HEK293 (cell line): ENCODE data around the gene LAIR2.

Experiments
- BCL11A ChIP-seq: fragments of 450-650 bp; formaldehyde crosslinking; IDR thresholded peaks from 2 replicates; pipeline ENCODE4 v1.5.1; 2016; ENCODE audit warnings: low read depth, missing biosample characterization, missing genetic modification characterization
- GLIS2 ChIP-seq: fragments of 450-650 bp; formaldehyde crosslinking; IDR thresholded peaks from 2 replicates; pipeline ENCODE4 v1.5.1; 2016; ENCODE audit warnings: missing biosample characterization, missing genetic modification characterization
- HOXD13 ChIP-seq: sonication (generic); formaldehyde crosslinking; IDR thresholded peaks from 2 replicates; pipeline ENCODE4 v1.8.0; 2022; ENCODE audit warnings: missing genetic modification reagents, borderline replicate concordance
- KLF1 ChIP-seq: fragments of 450-650 bp; formaldehyde crosslinking; IDR thresholded peaks from 2 replicates; pipeline ENCODE4 v1.5.1; 2016; ENCODE audit warnings: missing biosample characterization, missing genetic modification characterization
- MZF1 ChIP-seq: fragments of 450-650 bp; formaldehyde crosslinking; IDR thresholded peaks from 2 replicates; pipeline ENCODE4 v1.5.1; 2017; ENCODE audit warnings: missing biosample characterization, missing genetic modification characterization, borderline replicate concordance
- SETDB1 ChIP-seq: IDR thresholded peaks from one replicate; pipeline ENCODE4 v1.6.1; 2017; ENCODE audit warnings: mild to moderate bottlenecking, low read length, moderate library complexity, mixed read lengths; ENCODE audit not compliant: insufficient read length
- ZNF777 ChIP-seq: fragments of 450-650 bp; formaldehyde crosslinking; IDR thresholded peaks from 2 replicates; pipeline ENCODE4 v1.5.1; 2017; ENCODE audit warnings: missing biosample characterization, missing genetic modification characterization, borderline replicate concordance
- TF ChIP-seq, protein P1 (sequence below): fragments of 450-650 bp; formaldehyde crosslinking; IDR thresholded peaks from 2 replicates; pipeline ENCODE4 v1.5.1; 2016; ENCODE audit warnings: missing biosample characterization, missing genetic modification characterization
- TF ChIP-seq, protein P2 (sequence below): fragments of 450-650 bp; formaldehyde crosslinking; IDR thresholded peaks from 2 replicates; pipeline ENCODE4 v1.5.1; 2017; ENCODE audit warnings: missing biosample characterization, missing genetic modification characterization

DNA sequence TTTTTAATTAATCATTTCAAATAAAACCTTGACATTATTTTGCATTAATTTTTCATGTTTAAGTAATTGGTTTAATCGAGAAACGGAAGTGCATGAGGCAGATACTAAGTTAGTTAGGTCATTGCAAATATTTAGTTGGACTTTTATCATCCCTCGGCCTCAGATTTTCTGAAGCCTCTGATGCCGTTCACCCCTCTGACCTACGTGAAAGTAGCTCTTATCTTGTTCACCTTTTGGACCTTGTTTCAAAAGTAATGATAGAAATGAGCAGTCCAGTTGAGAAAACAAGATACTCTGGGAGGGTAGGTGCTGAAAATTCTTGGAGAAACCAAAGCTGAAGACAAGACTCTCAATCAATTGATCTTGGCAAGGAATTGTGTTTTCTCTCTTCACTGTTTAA is 23.0 kb downstream of the LAIR2 start:
- no peak for TF ChIP-seq BCL11A (tag by site-specific recombination)
- TF ChIP-seq SETDB1 = no peak
- TF ChIP-seq, protein P1, sequence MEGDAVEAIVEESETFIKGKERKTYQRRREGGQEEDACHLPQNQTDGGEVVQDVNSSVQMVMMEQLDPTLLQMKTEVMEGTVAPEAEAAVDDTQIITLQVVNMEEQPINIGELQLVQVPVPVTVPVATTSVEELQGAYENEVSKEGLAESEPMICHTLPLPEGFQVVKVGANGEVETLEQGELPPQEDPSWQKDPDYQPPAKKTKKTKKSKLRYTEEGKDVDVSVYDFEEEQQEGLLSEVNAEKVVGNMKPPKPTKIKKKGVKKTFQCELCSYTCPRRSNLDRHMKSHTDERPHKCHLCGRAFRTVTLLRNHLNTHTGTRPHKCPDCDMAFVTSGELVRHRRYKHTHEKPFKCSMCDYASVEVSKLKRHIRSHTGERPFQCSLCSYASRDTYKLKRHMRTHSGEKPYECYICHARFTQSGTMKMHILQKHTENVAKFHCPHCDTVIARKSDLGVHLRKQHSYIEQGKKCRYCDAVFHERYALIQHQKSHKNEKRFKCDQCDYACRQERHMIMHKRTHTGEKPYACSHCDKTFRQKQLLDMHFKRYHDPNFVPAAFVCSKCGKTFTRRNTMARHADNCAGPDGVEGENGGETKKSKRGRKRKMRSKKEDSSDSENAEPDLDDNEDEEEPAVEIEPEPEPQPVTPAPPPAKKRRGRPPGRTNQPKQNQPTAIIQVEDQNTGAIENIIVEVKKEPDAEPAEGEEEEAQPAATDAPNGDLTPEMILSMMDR (tag by site-specific recombination) = no peak
- no peak for TF ChIP-seq GLIS2 (tag by site-specific recombination)
- TF ChIP-seq HOXD13 (CRISPR knock-in tag) = no peak
- no peak for TF ChIP-seq MZF1
- TF ChIP-seq KLF1 (tag by site-specific recombination) = no peak
- no peak for TF ChIP-seq ZNF777 (tag by site-specific recombination)
- TF ChIP-seq, protein P2, sequence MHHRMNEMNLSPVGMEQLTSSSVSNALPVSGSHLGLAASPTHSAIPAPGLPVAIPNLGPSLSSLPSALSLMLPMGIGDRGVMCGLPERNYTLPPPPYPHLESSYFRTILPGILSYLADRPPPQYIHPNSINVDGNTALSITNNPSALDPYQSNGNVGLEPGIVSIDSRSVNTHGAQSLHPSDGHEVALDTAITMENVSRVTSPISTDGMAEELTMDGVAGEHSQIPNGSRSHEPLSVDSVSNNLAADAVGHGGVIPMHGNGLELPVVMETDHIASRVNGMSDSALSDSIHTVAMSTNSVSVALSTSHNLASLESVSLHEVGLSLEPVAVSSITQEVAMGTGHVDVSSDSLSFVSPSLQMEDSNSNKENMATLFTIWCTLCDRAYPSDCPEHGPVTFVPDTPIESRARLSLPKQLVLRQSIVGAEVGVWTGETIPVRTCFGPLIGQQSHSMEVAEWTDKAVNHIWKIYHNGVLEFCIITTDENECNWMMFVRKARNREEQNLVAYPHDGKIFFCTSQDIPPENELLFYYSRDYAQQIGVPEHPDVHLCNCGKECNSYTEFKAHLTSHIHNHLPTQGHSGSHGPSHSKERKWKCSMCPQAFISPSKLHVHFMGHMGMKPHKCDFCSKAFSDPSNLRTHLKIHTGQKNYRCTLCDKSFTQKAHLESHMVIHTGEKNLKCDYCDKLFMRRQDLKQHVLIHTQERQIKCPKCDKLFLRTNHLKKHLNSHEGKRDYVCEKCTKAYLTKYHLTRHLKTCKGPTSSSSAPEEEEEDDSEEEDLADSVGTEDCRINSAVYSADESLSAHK (tag by site-specific recombination) = no peak
